AG10803 (cell line): ENCODE data around the gene MYMK.

Source experiments
- DNase-seq: peaks from one replicate; pipeline ENCODE4 v3.0.0; 2010; ENCODE audit warnings: low read depth
- H3K4me3 ChIP-seq: 2 replicates; pipeline ENCODE4 v1.5.1; 2011; ENCODE audit warnings: mild to moderate bottlenecking, low read length, control low read depth
- CTCF ChIP-seq: conservative IDR thresholded peaks from 2 replicates; pipeline ENCODE4 v1.5.1; 2011; ENCODE audit warnings: mild to moderate bottlenecking, low read length, control low read depth, inconsistent platforms

Gene MYMK

GRCh38 chr9:133524679-133525228 lies at the start of gene MYMK:
MYMK (minus strand) TSS chr9:133524959; CDS start chr9:133524844, 115 bp downstream.
- DNase-seq, result no peak
- no peak within 1 kb of the TSS for H3K4me3 ChIP-seq
- TF ChIP-seq CTCF, result no peak

- DNase-seq, result no peak
- H3K4me3 ChIP-seq, result no peak overlapping the region
Measured at GRCh38 chr9:133573791-133574515, 49.2 kb upstream of the MYMK start.

GRCh38 chr9:133572821-133573361 lies 48.1 kb upstream of the MYMK start:
- TF ChIP-seq CTCF, result no peak
- H3K4me3 ChIP-seq, result no peak overlapping the region
- peak; percentile 17 for DNase-seq

More at GRCh38 chr9:133573791-133574515, 49.2 kb upstream of the MYMK start:
- TF ChIP-seq CTCF, result no peak

- no peak for TF ChIP-seq CTCF
- no peak for DNase-seq
- H3K4me3 ChIP-seq, result no peak overlapping the region
Measured at GRCh38 chr9:133571896-133572595, 47.3 kb upstream of the MYMK start.

- TF ChIP-seq CTCF, result no peak
- DNase-seq, result no peak
- no peak overlapping the region for H3K4me3 ChIP-seq
Measured at GRCh38 chr9:133571391-133571890, 46.7 kb upstream of the MYMK start.

GRCh38 chr9:133570691-133571080 lies 45.9 kb upstream of the MYMK start:
- no peak for DNase-seq
- H3K4me3 ChIP-seq, result no peak overlapping the region

More at GRCh38 chr9:133570691-133571080, 45.9 kb upstream of the MYMK start:
- TF ChIP-seq CTCF, result no peak
